GM21447 (cell line): ENCODE data around the gene NEDD4L.
"Not testable (repeated sequence)": the region's sequence is repeated elsewhere in the genome, so short reads cannot be mapped to it uniquely, and the experiment has no call there.

Source experiments
- ATAC-seq: cut with Tn5 transposase; IDR thresholded peaks from one replicate; pipeline ENCODE4 v1.9.1; 2021; ENCODE audit not compliant: unreplicated experiment

NEDD4L gene

GRCh38 chr18:58256316-58257080 is 212.5 kb downstream of the NEDD4L start:
- no peak for ATAC-seq

- ATAC-seq: no peak
Measured at GRCh38 chr18:58257461-58257860, 213.4 kb downstream of the NEDD4L start.

GRCh38 chr18:58258692-58259342 is 214.8 kb downstream of the NEDD4L start:
- no peak for ATAC-seq

- ATAC-seq: no peak
Measured at GRCh38 chr18:58263055-58263957, 219.3 kb downstream of the NEDD4L start.

GRCh38 chr18:58264075-58264474 is 220.0 kb downstream of the NEDD4L start:
- ATAC-seq: no peak

- ATAC-seq: no peak
Measured at GRCh38 chr18:58264840-58265239, 220.8 kb downstream of the NEDD4L start.

GRCh38 chr18:58265489-58265888 is 221.5 kb downstream of the NEDD4L start:
- not testable (repeated sequence) for ATAC-seq

GRCh38 chr18:58266291-58266690 is 222.3 kb downstream of the NEDD4L start:
- no peak for ATAC-seq

- no peak for ATAC-seq
Measured at GRCh38 chr18:58267493-58267892, 223.5 kb downstream of the NEDD4L start.

GRCh38 chr18:58268849-58269248 is 224.8 kb downstream of the NEDD4L start:
- ATAC-seq: no peak

GRCh38 chr18:58269931-58270330 is 225.9 kb downstream of the NEDD4L start:
- ATAC-seq: no peak

- no peak for ATAC-seq
Measured at GRCh38 chr18:58270396-58270795, 226.4 kb downstream of the NEDD4L start.

- ATAC-seq: no peak
Measured at GRCh38 chr18:58271770-58272169, 227.7 kb downstream of the NEDD4L start.

GRCh38 chr18:58272209-58272608 is 228.2 kb downstream of the NEDD4L start:
- no peak for ATAC-seq

- ATAC-seq: no peak
Measured at GRCh38 chr18:58272779-58273435, 228.9 kb downstream of the NEDD4L start.

- ATAC-seq: no peak
Measured at GRCh38 chr18:58275176-58275575, 231.2 kb downstream of the NEDD4L start.

GRCh38 chr18:58276789-58277739 is 233.0 kb downstream of the NEDD4L start:
- no peak for ATAC-seq

GRCh38 chr18:58279504-58280175 is 235.6 kb downstream of the NEDD4L start:
- no peak for ATAC-seq

- no peak for ATAC-seq
Measured at GRCh38 chr18:58280191-58280590, 236.2 kb downstream of the NEDD4L start.
